SK-N-SH (cell line): Measurements from ENCODE around the gene IRAK2. TPM values are rescaled to one million over a fixed set of nuclear protein-coding genes. Genes with fewer than 3 reads are reported as not detected.

ENCODE experiments used
- CTCF ChIA-PET: fragments of 300-600, 350-600 bp; formaldehyde crosslinking; extraction: SDS; loops from one replicate; lab custom pipeline; 2021; lab: Yijun Ruan, JAX
- POLR2A ChIA-PET: fragments of 350-600 bp; sonication (Branson Sonifier 250); formaldehyde crosslinking; extraction: SDS; loops from one replicate; lab custom pipeline; 2020; ENCODE audit warnings: antibody characterized with exemption, inconsistent platforms; lab: Yijun Ruan, JAX
- DNase-seq: peaks from one replicate; pipeline ENCODE4 v3.0.0; 2012
- H2AFZ ChIP-seq: fragments of 200-600 bp; sonication (generic); 2 replicates; pipeline ENCODE4 v1.8.1; 2016; ENCODE audit warnings: antibody characterized with exemption, mild to moderate bottlenecking, low read depth
- H3F3A ChIP-seq: fragments of 200-600 bp; sonication (generic); replicated peaks from 2 replicates; pipeline ENCODE3; 2016; ENCODE audit warnings: antibody characterized with exemption, mild to moderate bottlenecking; ENCODE audit not compliant: insufficient read depth
- H3K27ac ChIP-seq, 2 experiments: fragments of 200-500 bp in 1 of 2; fragments of 200-600 bp in 1 of 2; sonication (Bioruptor generic) in 1 of 2; sonication (generic), shearing (Covaris generic) in 1 of 2; 2 replicates each; pipeline versions ENCODE4 v1.5.1 to v1.6.1; 2014 to 2016; ENCODE audit warnings: low read depth in 2 of 2, inconsistent platforms in 1 of 2, low read length in 1 of 2, mild to moderate bottlenecking in 1 of 2, mixed read lengths in 1 of 2
- H3K27me3 ChIP-seq: fragments of 200-600 bp; sonication (generic), shearing (Covaris generic); 2 replicates; pipeline ENCODE4 v1.6.1; 2016; ENCODE audit warnings: mixed run types; ENCODE audit not compliant: insufficient read depth
- H3K36me3 ChIP-seq, 2 experiments: fragments of 200-500 bp in 1 of 2; fragments of 200-600 bp in 1 of 2; sonication (Bioruptor generic) in 1 of 2; sonication (generic) in 1 of 2; replicated peaks in 1 of 2; 2 replicates each; pipeline versions ENCODE3 to v1.5.1; 2014 to 2016; ENCODE audit warnings: low read length in 1 of 2, mild to moderate bottlenecking in 1 of 2; ENCODE audit not compliant: insufficient read depth in 2 of 2, control insufficient read depth in 1 of 2
- H3K4me1 ChIP-seq, 2 experiments: fragments of 200-500 bp in 1 of 2; fragments of 200-600 bp in 1 of 2; sonication (Bioruptor generic) in 1 of 2; sonication (generic), shearing (Covaris generic) in 1 of 2; 2 replicates each; pipeline versions ENCODE4 v1.5.1 to v1.6.1; 2014 to 2016; ENCODE audit warnings: low read depth in 1 of 2, low read length in 1 of 2, mixed run types in 1 of 2; ENCODE audit not compliant: insufficient read depth in 2 of 2, control insufficient read depth in 1 of 2
- H3K4me2 ChIP-seq: fragments of 200-600 bp; sonication (generic), shearing (Covaris generic); 2 replicates; pipeline ENCODE4 v1.6.1; 2017; ENCODE audit warnings: mixed run types
- H3K4me3 ChIP-seq, 2 experiments: fragments of 200-500 bp in 1 of 2; fragments of 200-600 bp in 1 of 2; sonication (Bioruptor generic) in 1 of 2; sonication (generic), shearing (Covaris generic) in 1 of 2; 2 replicates each; pipeline versions ENCODE4 v1.5.1 to v1.8.1; 2014 to 2016; ENCODE audit warnings: low read depth in 2 of 2, inconsistent platforms in 1 of 2, low read length in 1 of 2, mild to moderate bottlenecking in 1 of 2, mixed read lengths in 1 of 2, moderate library complexity in 1 of 2
- H3K79me2 ChIP-seq: fragments of 200-600 bp; sonication (generic); 2 replicates; pipeline ENCODE4 v1.8.1; 2017; ENCODE audit warnings: mild to moderate bottlenecking; ENCODE audit not compliant: insufficient read depth
- H3K9ac ChIP-seq: fragments of 200-600 bp; sonication (generic); 2 replicates; pipeline ENCODE4 v1.6.1; 2017; ENCODE audit warnings: mixed run types
- H3K9me2 ChIP-seq: fragments of 200-600 bp; sonication (generic); 2 replicates; pipeline ENCODE4 v1.6.1; 2017; ENCODE audit warnings: mixed run types
- H3K9me3 ChIP-seq: fragments of 200-600 bp; sonication (generic); 2 replicates; pipeline ENCODE4 v1.6.1; 2017; ENCODE audit warnings: mixed run types, mild to moderate bottlenecking, moderate library complexity
- H4K20me1 ChIP-seq: fragments of 200-600 bp; sonication (generic); 2 replicates; pipeline ENCODE4 v1.6.1; 2017; ENCODE audit warnings: mild to moderate bottlenecking, mixed run types; ENCODE audit not compliant: insufficient read depth
- CHD2 ChIP-seq: fragments of 150-350 bp; IDR thresholded peaks from 2 replicates; pipeline ENCODE4 v1.6.1; 2018; ENCODE audit warnings: low read length; ENCODE audit not compliant: partially characterized antibody
- EZH2phosphoT487 ChIP-seq: fragments of 200-600 bp; sonication (generic); IDR thresholded peaks from 2 replicates; pipeline ENCODE4 v1.6.1; 2017; ENCODE audit warnings: low read depth, mixed run types, mild to moderate bottlenecking, antibody characterized with exemption, moderate library complexity, borderline replicate concordance
- FOSL2 ChIP-seq: IDR thresholded peaks from 2 replicates; pipeline ENCODE4 v1.4.0; 2012; ENCODE audit warnings: low read depth, mild to moderate bottlenecking, moderate library complexity, borderline replicate concordance
- FOXM1 ChIP-seq: IDR thresholded peaks from 2 replicates; pipeline ENCODE4 v1.4.0; 2012; ENCODE audit warnings: low read depth, mild to moderate bottlenecking
- GABPA ChIP-seq: IDR thresholded peaks from 2 replicates; pipeline ENCODE4 v1.4.0; 2012; ENCODE audit warnings: low read depth, mild to moderate bottlenecking
- GATA2 ChIP-seq: sonication (generic); formaldehyde crosslinking; IDR thresholded peaks from 2 replicates; pipeline ENCODE4 v1.5.0; 2020; ENCODE audit warnings: mild to moderate bottlenecking, missing genetic modification reagents
- JUND ChIP-seq: IDR thresholded peaks from 2 replicates; pipeline ENCODE4 v1.4.0; 2012
- MXI1 ChIP-seq: IDR thresholded peaks from 2 replicates; pipeline ENCODE4 v1.6.1; 2012; ENCODE audit warnings: mild to moderate bottlenecking, low read depth, low read length, improper control_type of control experiment
- NFIC ChIP-seq: IDR thresholded peaks from 2 replicates; pipeline ENCODE4 v1.4.0; 2012; ENCODE audit warnings: borderline replicate concordance
- PBX3 ChIP-seq: IDR thresholded peaks from 2 replicates; pipeline ENCODE4; 2012
- RAD21 ChIP-seq: IDR thresholded peaks from 2 replicates; pipeline ENCODE4 v1.6.1; 2012; ENCODE audit warnings: mild to moderate bottlenecking, low read length
- RXRA ChIP-seq: IDR thresholded peaks from 2 replicates; pipeline ENCODE4 v1.4.0; 2012; ENCODE audit warnings: low read depth, mild to moderate bottlenecking, borderline replicate concordance
- SMC3 ChIP-seq: IDR thresholded peaks from 2 replicates; pipeline ENCODE4 v1.6.1; 2012; ENCODE audit warnings: low read depth, low read length, improper control_type of control experiment
- TCF12 ChIP-seq: IDR thresholded peaks from 2 replicates; pipeline ENCODE4 v1.4.0; 2012
- USF2 ChIP-seq: fragments of 150-350 bp; IDR thresholded peaks from 2 replicates; pipeline ENCODE4 v1.6.1; 2017; ENCODE audit warnings: antibody characterized with exemption, low read length, low read depth, borderline replicate concordance
- YY1 ChIP-seq: IDR thresholded peaks from 2 replicates; pipeline ENCODE4 v1.4.0; 2012; ENCODE audit warnings: low read depth, mild to moderate bottlenecking
- WGBS: methylation state at CpG from one replicate; pipeline ENCODE4 v1.1.6; 2017; ENCODE audit warnings: low lambda C conversion rate; 5-methylcytosine and 5-hydroxymethylcytosine counted together
- polyA plus RNA-seq, 3 experiments: library from polyadenylated mRNA; depleted of rRNA; stranded (reverse); fragments of >200 nt; gene quantifications; 2 replicates each; pipeline ENCODE4 v1.2.3, GENCODE V29; 2012
- TF ChIP-seq, protein P1 (sequence below): fragments of 200-600 bp; sonication (generic); IDR thresholded peaks from 2 replicates; pipeline ENCODE4 v1.6.1; 2017; ENCODE audit warnings: antibody characterized with exemption, mild to moderate bottlenecking, moderate library complexity
- TF ChIP-seq, protein P2 (sequence below): IDR thresholded peaks from 2 replicates; pipeline ENCODE4 v1.4.0; 2012; ENCODE audit warnings: low read depth, borderline replicate concordance

IRAK2 gene
- polyA plus RNA-seq, 1 of the 3 experiments (the other 2 are of a cell fraction), result 7.7 TPM

GRCh38 chr3:10195366-10196089 lies 30.8 kb downstream of the IRAK2 start:
- H3K4me2 ChIP-seq, result no peak overlapping the region
- no peaks in the 10 kb centered on the region for H3K9me2 ChIP-seq
- H3K4me3 ChIP-seq, result no peak overlapping the region
- 0 out of 2 replicates have a peak overlapping the region, but pooled peaks have one; percentile 61 for H3K9ac ChIP-seq
- POLR2A ChIA-PET, result no interaction called here
- no peaks in the 10 kb centered on the region for H3K27me3 ChIP-seq
- WGBS, result 81% methylated on average over 6 of the region's 12 CpGs
- H3K4me1 ChIP-seq, result peaks cover 7 to 66% of the 10 kb centered on the region in 2 experiments; a peak in 3 of 4 replicates
- TF ChIP-seq PBX3, result no peak
- TF ChIP-seq FOXM1, result no peak
- TF ChIP-seq CHD2, result no peak
- no peak for TF ChIP-seq FOSL2
- TF ChIP-seq RXRA, result no peak
- TF ChIP-seq EZH2phosphoT487, result no peak
- no peak for TF ChIP-seq USF2
- no peak for TF ChIP-seq TCF12
- no peak for TF ChIP-seq YY1
- no peak for TF ChIP-seq SMC3
- TF ChIP-seq JUND, result no peak
- TF ChIP-seq, protein P1, sequence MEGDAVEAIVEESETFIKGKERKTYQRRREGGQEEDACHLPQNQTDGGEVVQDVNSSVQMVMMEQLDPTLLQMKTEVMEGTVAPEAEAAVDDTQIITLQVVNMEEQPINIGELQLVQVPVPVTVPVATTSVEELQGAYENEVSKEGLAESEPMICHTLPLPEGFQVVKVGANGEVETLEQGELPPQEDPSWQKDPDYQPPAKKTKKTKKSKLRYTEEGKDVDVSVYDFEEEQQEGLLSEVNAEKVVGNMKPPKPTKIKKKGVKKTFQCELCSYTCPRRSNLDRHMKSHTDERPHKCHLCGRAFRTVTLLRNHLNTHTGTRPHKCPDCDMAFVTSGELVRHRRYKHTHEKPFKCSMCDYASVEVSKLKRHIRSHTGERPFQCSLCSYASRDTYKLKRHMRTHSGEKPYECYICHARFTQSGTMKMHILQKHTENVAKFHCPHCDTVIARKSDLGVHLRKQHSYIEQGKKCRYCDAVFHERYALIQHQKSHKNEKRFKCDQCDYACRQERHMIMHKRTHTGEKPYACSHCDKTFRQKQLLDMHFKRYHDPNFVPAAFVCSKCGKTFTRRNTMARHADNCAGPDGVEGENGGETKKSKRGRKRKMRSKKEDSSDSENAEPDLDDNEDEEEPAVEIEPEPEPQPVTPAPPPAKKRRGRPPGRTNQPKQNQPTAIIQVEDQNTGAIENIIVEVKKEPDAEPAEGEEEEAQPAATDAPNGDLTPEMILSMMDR, result no peak
- TF ChIP-seq NFIC, result no peak
- no peak for TF ChIP-seq GABPA
- TF ChIP-seq, protein P2, sequence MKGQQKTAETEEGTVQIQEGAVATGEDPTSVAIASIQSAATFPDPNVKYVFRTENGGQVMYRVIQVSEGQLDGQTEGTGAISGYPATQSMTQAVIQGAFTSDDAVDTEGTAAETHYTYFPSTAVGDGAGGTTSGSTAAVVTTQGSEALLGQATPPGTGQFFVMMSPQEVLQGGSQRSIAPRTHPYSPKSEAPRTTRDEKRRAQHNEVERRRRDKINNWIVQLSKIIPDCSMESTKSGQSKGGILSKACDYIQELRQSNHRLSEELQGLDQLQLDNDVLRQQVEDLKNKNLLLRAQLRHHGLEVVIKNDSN, result no peak
- no peak for TF ChIP-seq MXI1
- TF ChIP-seq RAD21, result no peak
- no peak for TF ChIP-seq GATA2
- peaks cover 0 to 3% of the 10 kb centered on the region in 2 experiments for H3K36me3 ChIP-seq
- peaks cover 52% of the 10 kb centered on the region for H3F3A ChIP-seq
- peaks cover 43% of the 10 kb centered on the region for H3K79me2 ChIP-seq
- H4K20me1 ChIP-seq, result no peaks in the 10 kb centered on the region
- CTCF ChIA-PET, result no interaction called here
- DNase-seq, result no peak
- H3K9me3 ChIP-seq, result no peaks in the 10 kb centered on the region
- H3K27ac ChIP-seq, result peak overlapping the region in 1 of 2 experiments; percentile 99; a peak in 2 of 4 replicates
- no peak overlapping the region for H2AFZ ChIP-seq
